HG02642 (cell line): ENCODE data around the gene RASAL2.

Experiments
- ATAC-seq: cut with Tn5 transposase; IDR thresholded peaks from one replicate; pipeline ENCODE4 v1.9.1; 2021; ENCODE audit warnings: mild to moderate bottlenecking; ENCODE audit not compliant: unreplicated experiment, poor library complexity

The RASAL2 gene

DNA sequence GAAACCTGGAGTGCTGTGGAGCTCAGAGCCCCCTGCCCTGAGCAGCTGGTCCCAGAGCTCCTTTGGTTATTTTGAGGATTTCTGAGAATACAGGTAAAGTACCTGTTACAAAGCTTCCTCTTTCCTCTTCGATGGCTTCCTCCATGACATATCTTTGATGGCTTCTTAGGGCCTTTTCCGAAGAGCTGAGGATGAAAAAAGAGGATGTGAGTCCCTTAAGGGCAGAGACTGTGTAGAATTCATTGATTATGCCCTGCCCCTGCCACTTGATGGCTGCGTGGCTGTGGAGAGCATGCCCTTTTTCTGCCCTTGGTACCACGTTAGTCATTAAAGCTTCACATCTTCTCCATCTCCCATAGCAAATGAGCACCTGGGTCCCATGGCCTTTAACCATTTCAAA lies 433.2 kb downstream of the RASAL2 start:
- ATAC-seq: no peak

DNA sequence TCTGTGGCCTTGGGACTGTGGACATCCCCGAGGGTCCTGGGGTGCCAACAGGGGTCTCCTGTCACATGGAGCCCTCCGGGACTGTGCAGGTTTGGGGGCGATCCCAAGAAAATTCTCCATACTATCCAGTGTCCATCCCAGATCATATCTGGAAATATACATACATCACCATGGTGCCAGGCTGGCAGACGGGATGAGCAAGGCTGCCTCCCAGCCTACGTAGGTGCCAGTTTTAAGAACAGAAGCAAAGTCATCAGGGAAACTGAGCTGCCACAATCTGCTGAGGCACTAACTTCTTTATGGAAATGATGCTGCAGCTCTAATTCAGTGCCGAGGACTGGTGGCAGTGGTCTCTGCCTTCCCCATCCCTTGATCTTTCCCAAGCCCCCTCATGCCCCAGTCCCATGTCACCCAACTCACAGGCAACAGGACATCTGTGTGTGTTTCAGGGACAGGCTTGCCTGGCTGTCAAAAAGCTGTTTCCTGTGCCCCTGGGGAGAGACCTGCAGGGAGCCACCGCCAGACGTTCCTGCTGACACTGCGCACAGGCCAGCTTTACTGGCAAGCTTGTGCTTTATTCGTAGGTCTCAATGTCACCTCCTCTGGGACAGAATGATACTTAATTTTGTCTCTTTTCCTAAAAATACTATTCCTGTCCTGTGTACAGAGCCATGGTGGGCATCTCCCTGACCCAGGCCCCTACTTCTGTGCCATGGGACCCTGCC lies 434.5 kb downstream of the RASAL2 start:
- ATAC-seq: no peak

DNA sequence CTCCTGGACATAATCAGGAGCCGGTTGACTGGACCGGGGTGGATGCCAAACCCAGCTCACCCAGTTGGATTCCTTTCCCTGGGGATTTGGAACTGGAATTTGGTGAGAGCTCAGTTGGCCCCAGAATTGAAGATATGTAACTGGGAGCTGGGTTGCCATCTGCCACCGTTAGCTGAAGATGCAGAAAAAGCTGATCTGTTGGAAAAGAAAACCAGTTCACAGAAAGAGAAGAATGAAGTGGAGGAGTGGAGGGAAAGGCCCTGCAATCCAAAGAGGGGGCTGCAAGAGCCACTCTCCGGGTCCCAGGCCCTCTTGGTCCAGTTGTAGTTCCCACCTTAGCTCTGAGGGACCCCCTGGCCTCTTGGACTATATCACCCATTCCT lies 435.0 kb downstream of the RASAL2 start:
- no peak for ATAC-seq

DNA sequence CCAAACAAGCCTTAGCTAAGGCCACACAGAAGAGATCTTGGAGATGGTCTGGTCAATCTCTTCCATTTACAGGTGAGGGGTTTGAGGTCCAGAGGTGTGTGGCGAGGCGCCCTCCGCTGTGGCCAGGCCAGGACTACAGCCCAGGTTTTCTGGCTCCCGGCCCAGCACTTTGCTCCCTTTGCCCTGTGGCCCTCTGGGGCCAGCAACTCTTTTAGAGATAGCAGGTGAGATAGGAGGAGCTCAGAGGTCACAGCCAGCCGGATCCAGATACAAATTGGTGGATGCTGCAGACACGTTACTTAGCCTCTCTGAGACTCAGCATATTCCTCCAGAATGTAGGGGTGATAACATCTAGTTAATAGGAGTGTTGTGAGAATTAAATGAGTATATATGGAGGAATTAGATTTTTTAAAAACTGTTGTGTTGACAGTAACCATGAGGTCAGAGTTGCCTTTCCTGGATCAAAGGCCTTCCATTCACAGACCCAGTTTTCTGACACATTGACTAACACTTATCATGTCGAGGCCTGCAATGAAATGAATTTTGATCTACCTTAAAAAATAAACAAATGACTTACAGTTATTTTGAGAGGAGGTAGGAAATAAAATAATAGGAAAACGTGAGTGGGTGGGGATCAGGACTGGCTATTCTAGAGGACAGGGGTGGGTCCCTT lies 435.6 kb downstream of the RASAL2 start:
- no peak for ATAC-seq

DNA sequence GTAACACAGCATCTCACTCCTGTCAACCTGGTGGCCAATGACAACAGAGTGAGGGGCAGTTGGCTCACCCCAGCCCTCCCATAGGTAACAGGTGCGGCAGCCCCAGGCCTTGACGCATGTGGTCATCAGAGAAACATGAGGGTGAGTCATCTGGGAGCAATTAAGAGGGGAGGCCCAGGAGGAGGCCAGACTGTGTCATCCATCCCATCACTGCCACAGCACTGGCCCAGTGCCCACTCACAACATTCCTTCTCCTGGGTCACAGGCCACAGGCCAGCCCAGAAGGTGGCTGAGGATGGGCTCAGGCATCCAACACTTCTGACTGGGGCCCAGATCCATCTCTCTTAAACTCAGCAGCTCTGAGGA lies 436.1 kb downstream of the RASAL2 start:
- ATAC-seq: no peak

DNA sequence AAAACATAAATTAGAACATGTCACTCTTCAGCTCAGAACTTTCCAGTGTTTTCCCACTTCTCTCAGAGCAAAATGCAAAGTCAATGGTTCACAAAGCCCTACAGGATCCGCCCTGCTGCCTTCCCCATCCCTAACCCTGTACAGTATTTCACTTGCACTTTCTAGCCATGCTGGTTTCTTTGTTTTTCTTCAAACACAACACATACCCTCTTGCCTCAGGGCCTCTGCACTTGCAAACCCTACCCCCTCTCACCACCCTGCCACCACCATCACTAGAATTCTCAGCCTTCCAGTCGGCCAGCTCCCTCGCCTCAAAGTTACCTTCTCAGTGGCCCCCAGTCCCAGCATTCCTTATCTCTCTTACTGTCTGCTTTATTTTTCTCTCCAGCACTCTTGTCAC lies 436.6 kb downstream of the RASAL2 start:
- ATAC-seq: no peak

DNA sequence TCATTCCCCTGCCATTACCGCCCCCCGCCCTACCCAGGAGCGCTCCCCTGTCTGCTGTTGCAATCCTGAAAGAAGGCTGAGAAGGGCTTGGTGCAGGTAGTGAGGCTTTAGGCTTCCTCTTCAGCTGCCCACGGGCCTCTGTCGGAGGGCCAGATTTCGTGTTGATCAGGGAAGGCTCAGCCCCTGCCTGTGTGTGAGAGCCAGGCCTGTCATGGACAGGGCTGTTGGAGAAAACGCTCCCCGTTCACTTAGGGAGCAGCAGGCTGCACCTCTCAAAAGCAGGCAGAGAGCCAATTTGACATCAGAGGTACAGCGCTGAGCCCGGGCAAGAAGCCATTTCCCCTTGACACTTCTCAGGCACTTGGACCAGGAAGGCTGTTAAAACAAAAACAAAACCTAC lies 438.0 kb downstream of the RASAL2 start:
- ATAC-seq: peak; percentile 18

DNA sequence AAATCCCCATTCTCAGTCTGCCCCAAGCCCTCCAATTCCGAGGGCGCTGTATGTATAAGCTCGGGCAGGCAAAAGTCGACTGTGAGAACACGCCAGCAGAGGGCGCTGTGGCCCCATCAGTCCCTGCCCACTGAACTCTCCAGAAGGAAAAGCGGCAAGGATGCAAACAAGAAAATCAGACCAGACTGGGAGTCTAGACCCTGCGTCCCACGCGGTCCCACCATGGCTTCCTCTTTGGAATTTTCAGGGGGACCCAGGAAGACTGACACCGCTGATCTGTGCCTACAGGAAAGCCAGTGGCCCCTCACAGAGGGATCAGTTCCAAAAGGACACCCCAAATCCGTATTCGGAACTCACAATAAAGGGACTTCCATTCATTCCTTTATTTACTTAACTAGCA lies 438.5 kb downstream of the RASAL2 start:
- ATAC-seq: peak; percentile 83

DNA sequence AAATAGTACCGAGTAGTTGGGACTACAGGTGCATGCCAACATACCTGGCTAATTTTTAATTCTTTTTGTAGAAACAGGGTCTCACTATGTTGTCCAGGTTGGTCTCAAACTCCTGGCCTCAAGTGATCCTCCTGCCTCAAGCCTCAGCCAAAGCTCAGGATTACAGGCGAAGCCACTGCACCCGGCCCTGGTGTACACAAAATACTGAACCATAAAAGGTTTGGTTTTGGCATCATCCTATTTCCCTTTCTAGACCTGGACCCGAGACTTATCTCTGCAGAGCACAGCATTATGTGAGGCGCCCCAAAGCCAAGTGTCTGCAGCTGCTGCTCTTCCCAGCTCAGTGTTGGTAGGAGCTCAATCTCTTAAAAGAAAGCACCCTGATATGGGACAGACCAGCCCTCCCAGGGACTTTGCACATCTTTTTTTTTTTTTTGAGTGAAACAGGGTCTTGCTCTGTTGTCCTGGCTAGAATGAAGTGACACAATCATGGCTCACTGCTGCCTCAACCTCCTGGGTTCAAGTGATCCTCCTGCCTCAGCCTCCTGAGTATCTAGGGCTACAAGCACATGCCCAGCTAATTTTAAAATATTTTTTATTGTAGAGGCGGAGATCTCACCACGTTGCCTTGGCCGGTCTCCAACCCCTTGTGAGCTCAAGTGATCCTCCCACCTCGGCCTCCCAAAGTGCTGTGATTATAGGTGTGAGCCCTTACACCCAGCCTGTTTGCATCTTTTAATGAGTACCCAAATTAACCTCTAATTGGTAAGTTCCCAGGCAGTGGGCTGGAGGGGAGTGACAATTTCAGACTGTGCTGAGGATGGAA lies 439.4 kb downstream of the RASAL2 start:
- no peak for ATAC-seq
